Uterus (tissue), 2 donors: ENCODE results near the gene ULK3.

Experiments
- POLR2A ChIP-seq, 2 donors: fragments of 450-650 bp; IDR thresholded peaks; one replicate each; pipeline ENCODE4 v1.6.1; 2016; ENCODE audit warnings: antibody characterized with exemption in 2 of 2, mild to moderate bottlenecking in 1 of 2, moderate library complexity in 1 of 2
- TF ChIP-seq, protein P1 (sequence below), 4 experiments: fragments of 200-600 bp in 2 of 4; fragments of 450-650 bp in 2 of 4; sonication (generic) in 2 of 4; IDR thresholded peaks; one replicate each; pipeline ENCODE4 v1.5.1; 2016 to 2019; ENCODE audit warnings: antibody characterized with exemption in 4 of 4, mild to moderate bottlenecking in 2 of 4, moderate library complexity in 1 of 4

DNA sequence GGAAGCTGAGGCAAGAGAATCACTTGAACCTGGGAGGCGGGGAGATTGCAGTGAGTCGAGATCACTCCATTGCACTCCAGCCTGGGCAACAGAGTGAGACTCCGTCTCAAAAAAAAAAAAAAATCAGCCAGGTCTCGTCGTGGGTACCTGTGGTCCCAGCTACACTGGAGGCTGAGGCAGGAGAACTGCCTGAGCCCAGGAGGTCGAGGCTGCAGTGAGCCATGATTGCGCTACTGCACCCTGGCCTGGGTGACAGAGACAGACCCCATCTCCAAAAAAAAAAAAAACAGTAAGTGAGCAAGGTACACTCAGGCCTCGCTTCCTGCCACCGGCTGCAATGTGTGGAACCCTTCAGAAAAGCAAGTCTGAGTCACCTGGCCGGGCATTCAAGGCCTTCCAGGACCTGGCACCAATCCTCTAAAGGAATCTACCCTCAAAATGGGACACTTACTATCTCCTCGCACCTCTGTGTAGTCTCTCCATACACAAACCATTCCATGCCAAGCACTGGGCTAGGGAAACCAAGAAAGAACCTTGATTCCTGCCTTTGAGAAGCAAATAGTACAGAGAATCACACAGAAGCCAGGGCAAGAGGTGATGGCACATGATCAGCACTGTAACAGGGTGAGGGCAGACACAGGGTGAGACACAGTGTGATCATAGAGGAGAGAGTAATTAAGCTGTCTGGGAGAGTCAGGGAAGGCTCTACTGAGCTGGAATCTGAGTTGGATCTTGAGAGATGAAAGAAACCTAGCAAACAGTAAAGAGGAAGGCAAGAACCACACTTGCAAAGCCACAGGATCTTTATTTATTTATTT, 20.5 kb upstream of the ULK3 start:
- TF ChIP-seq, protein P1, sequence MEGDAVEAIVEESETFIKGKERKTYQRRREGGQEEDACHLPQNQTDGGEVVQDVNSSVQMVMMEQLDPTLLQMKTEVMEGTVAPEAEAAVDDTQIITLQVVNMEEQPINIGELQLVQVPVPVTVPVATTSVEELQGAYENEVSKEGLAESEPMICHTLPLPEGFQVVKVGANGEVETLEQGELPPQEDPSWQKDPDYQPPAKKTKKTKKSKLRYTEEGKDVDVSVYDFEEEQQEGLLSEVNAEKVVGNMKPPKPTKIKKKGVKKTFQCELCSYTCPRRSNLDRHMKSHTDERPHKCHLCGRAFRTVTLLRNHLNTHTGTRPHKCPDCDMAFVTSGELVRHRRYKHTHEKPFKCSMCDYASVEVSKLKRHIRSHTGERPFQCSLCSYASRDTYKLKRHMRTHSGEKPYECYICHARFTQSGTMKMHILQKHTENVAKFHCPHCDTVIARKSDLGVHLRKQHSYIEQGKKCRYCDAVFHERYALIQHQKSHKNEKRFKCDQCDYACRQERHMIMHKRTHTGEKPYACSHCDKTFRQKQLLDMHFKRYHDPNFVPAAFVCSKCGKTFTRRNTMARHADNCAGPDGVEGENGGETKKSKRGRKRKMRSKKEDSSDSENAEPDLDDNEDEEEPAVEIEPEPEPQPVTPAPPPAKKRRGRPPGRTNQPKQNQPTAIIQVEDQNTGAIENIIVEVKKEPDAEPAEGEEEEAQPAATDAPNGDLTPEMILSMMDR (IDR thresholded peaks at IDR 0.05), result no peak
- no peak for TF ChIP-seq POLR2A (IDR thresholded peaks at IDR 0.05)
